Stimulated activated naive CD8-positive, alpha-beta T cell treated with anti-CD3 and anti-CD28 coated beads, Interleukin-15, Interleukin-2, amounts not matched to agents 100 ng/mL and 50 ng/mL, for 24 hours (primary cell): ENCODE data around the gene EXOC4.

Source experiments
- H3K27ac Mint-ChIP-seq: one replicate; pipeline ENCODE4 v1.8.0; 2021; ENCODE audit warnings: mild to moderate bottlenecking, mixed read lengths
- H3K27me3 Mint-ChIP-seq: one replicate; pipeline ENCODE4 v1.8.0; 2021; ENCODE audit warnings: mixed read lengths
- H3K36me3 Mint-ChIP-seq: one replicate; pipeline ENCODE4 v1.8.0; 2021; ENCODE audit warnings: low read depth, mixed read lengths
- H3K4me1 Mint-ChIP-seq: one replicate; pipeline ENCODE4 v1.8.0; 2021; ENCODE audit warnings: low read depth, mixed read lengths
- H3K4me3 Mint-ChIP-seq: one replicate; pipeline ENCODE4 v1.8.0; 2021; ENCODE audit warnings: mild to moderate bottlenecking, mixed read lengths
- H3K9me3 Mint-ChIP-seq: one replicate; pipeline ENCODE4 v1.8.0; 2021; ENCODE audit warnings: mixed read lengths

EXOC4 gene

DNA sequence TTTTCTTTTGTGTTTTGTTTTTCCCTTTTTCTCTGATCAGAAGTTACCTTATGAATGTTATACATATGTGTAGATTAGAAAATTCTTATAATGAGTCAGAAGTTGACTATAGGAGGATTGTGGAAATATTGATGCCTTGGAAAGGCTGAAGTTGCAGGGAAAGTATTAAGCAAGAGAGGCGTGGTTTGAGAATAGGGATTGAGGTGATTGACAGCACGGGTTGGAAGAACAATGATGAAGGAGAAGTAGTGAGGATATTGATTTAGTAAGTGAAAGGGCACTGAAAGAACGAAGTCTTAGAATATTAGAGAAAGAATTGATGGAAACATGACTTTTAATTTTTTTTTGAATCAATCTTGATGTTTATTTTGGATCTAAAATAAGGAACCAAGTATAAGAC, 176.0 kb downstream of the EXOC4 start:
- Mint-ChIP-seq H3K9me3 (no peaks in the 10 kb centered on the region), H3K4me1 (peaks cover 11% of the 10 kb centered on the region), H3K36me3 (peaks cover 25% of the 10 kb centered on the region), H3K27ac (peak overlapping the region; percentile 4), H3K27me3 (no peaks in the 10 kb centered on the region), H3K4me3 (no peak overlapping the region)

DNA sequence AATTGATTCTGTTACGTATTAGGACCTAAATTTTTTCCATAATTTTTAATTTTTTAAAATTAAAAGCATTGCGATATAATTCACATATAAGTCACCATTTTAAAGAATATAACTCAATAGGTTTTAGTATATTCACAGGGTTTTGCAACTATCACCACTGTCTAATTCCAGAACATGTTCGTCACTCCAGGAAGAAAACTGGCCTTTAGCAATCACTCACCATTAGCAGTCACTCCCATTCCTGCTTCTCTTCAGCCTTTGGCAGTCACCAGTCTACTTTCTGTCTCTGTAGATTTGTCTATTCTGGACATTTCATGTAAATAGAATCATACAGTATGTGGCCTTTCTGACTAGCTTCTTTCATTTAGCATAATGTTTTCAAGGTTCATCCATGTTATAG, 176.5 kb downstream of the EXOC4 start:
- H3K36me3 Mint-ChIP-seq = peaks cover 20% of the 10 kb centered on the region
- peaks cover 11% of the 10 kb centered on the region for H3K4me1 Mint-ChIP-seq
- no peaks in the 10 kb centered on the region for H3K27me3 Mint-ChIP-seq
- H3K27ac Mint-ChIP-seq = no peak overlapping the region
- H3K9me3 Mint-ChIP-seq = no peaks in the 10 kb centered on the region
- no peak overlapping the region for H3K4me3 Mint-ChIP-seq

DNA sequence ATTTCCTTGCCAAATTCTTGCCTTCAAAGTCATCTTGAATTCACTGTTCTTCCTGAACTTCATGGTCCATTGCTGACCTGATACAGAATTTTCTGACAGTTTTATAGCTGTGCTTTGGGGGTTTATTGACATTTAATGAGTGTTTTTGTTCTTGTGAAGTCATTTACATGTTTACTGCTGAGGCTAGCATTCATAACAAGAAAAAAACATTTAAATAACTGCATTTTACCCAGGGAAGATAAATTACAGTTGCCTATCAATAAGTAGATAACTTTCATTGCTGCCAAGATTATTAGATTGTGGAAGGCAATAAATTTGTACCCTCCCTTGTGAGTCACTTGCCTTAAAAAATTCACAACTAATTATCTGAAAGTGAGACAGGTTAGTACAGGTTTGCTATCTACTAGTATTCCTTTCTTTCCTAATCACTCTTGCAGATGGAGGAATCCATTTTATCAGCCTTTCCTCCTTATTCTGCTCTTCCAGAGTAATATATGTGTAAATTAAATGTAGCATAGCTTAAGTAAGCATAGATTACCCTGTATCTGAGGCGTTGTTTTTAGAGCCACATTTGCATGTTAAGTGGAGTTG, 178.4 kb downstream of the EXOC4 start:
- no peak overlapping the region for H3K4me3 Mint-ChIP-seq
- no peaks in the 10 kb centered on the region for H3K27me3 Mint-ChIP-seq
- H3K9me3 Mint-ChIP-seq = no peaks in the 10 kb centered on the region
- peaks cover 6% of the 10 kb centered on the region for H3K4me1 Mint-ChIP-seq
- no peak overlapping the region for H3K27ac Mint-ChIP-seq
- peaks cover 5% of the 10 kb centered on the region for H3K36me3 Mint-ChIP-seq

DNA sequence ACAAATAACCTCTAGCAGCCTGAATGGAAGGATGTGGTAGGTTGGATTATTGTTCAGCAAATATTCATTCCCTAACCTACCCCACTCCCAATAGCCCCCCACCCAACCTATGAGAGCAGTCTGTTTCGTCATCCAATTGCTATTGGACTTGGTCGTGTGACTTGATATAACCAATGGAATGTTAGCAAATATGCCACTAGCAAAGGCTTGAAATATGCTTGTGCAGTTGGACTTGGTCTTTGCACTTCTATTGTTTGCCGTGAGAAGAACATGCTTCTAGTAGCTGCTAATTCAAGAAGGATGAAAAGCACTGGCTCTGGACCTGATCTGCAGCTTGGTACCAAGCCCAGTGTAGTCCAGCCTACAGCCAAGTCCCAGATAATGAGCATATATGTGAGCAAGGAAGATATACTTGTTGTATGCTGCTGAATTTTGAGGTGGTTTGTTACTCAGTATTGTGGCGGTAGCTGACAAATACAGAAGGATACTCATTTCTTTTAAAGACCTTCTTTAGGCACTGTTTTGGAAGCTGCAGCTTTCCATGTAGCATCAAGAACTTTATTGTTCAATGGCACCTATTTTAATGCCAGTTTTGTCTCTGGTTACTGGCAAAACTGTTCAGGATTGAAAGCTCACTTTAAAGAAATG, 180.4 kb downstream of the EXOC4 start:
- H3K9me3 Mint-ChIP-seq = no peaks in the 10 kb centered on the region
- no peak overlapping the region for H3K4me3 Mint-ChIP-seq
- H3K36me3 Mint-ChIP-seq = peaks cover 7% of the 10 kb centered on the region
- H3K27me3 Mint-ChIP-seq = no peaks in the 10 kb centered on the region
- no peak overlapping the region for H3K27ac Mint-ChIP-seq
- peaks cover 5% of the 10 kb centered on the region for H3K4me1 Mint-ChIP-seq

GRCh38 chr7:133434246-133434865, 181.5 kb downstream of the EXOC4 start:
- peaks cover 15% of the 10 kb centered on the region for H3K36me3 Mint-ChIP-seq
- no peak overlapping the region for H3K4me3 Mint-ChIP-seq
- no peak overlapping the region for H3K27ac Mint-ChIP-seq
- H3K9me3 Mint-ChIP-seq = no peaks in the 10 kb centered on the region
- H3K27me3 Mint-ChIP-seq = no peaks in the 10 kb centered on the region
- no peaks in the 10 kb centered on the region for H3K4me1 Mint-ChIP-seq

GRCh38 chr7:133436014-133436428, 183.1 kb downstream of the EXOC4 start:
- Mint-ChIP-seq H3K9me3 (no peaks in the 10 kb centered on the region), H3K4me1 (no peaks in the 10 kb centered on the region), H3K27ac (no peak overlapping the region), H3K4me3 (no peak overlapping the region), H3K36me3 (peaks cover 18% of the 10 kb centered on the region), H3K27me3 (no peaks in the 10 kb centered on the region)

DNA sequence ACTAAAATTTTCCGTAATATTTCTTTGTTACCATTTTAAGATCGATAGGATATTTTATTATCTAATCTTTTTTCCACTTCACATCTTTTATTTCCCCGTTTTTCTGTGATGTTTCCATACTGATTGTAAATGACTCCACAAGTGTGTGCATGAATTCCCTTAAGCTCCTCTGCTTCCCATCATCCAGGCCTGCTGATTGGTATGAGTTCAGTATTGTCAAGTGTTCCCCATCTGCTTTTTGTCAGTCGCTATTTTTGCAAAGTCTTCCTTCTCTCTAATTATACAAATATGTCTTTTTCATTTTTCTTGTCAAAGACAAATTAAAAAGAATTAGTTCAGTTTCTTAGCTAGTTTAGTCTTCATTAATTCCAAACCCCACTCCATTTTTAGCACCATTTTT, 184.7 kb downstream of the EXOC4 start:
- Mint-ChIP-seq H3K27ac (no peak overlapping the region), H3K4me1 (no peaks in the 10 kb centered on the region), H3K4me3 (no peak overlapping the region), H3K27me3 (no peaks in the 10 kb centered on the region), H3K9me3 (no peaks in the 10 kb centered on the region), H3K36me3 (peaks cover 18% of the 10 kb centered on the region)

- no peak overlapping the region for H3K4me3 Mint-ChIP-seq
- H3K9me3 Mint-ChIP-seq = no peaks in the 10 kb centered on the region
- no peak overlapping the region for H3K27ac Mint-ChIP-seq
- no peaks in the 10 kb centered on the region for H3K4me1 Mint-ChIP-seq
- no peaks in the 10 kb centered on the region for H3K27me3 Mint-ChIP-seq
- peaks cover 13% of the 10 kb centered on the region for H3K36me3 Mint-ChIP-seq
These were observed 189.9 kb downstream of the EXOC4 start for GRCh38 chr7:133442818-133443217.

DNA sequence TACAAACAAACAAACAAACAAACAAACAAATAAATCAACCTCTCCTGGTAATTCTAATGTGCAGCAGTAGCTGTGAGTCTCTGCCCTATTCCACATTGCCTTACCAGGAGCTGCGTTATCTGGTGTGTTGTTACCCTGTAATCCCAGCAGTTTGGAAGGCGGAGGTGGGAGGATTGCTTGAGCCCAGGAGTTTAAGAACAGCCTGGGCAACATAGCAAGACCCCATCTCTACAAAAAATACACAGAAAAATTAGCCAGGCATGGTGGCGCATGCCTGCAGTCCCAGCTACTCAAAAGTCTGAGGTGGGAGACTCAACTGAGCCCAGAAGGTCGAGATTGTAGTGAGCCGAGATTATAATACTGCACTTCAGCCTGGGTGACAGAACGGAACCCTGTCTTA, 192.7 kb downstream of the EXOC4 start:
- no peak overlapping the region for H3K4me3 Mint-ChIP-seq
- H3K9me3 Mint-ChIP-seq = no peaks in the 10 kb centered on the region
- no peaks in the 10 kb centered on the region for H3K36me3 Mint-ChIP-seq
- H3K27me3 Mint-ChIP-seq = no peaks in the 10 kb centered on the region
- H3K4me1 Mint-ChIP-seq = peaks cover under 1% of the 10 kb centered on the region
- no peak overlapping the region for H3K27ac Mint-ChIP-seq

DNA sequence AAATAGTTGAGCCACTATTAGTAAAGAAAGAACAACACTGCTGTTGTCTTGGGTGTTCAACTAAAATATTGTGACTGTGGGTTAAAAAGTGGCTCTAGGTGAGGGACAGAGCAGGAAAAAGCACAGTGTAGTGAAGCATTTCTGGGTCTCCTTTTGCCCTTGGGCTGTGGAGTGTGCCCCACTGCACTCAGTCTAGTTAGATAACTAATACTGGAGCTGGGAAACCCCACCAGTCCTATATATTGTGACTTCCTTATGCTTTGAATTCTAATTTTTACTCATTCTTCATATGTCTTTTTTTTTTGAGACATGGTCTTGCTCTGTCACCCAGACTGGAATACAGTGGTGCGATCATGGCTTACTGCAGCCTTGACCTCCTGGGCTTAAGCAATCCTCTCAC, 195.1 kb downstream of the EXOC4 start:
- no peak overlapping the region for H3K27ac Mint-ChIP-seq
- H3K27me3 Mint-ChIP-seq = no peaks in the 10 kb centered on the region
- no peaks in the 10 kb centered on the region for H3K9me3 Mint-ChIP-seq
- peaks cover 6% of the 10 kb centered on the region for H3K4me1 Mint-ChIP-seq
- H3K4me3 Mint-ChIP-seq = no peak overlapping the region
- no peaks in the 10 kb centered on the region for H3K36me3 Mint-ChIP-seq

DNA sequence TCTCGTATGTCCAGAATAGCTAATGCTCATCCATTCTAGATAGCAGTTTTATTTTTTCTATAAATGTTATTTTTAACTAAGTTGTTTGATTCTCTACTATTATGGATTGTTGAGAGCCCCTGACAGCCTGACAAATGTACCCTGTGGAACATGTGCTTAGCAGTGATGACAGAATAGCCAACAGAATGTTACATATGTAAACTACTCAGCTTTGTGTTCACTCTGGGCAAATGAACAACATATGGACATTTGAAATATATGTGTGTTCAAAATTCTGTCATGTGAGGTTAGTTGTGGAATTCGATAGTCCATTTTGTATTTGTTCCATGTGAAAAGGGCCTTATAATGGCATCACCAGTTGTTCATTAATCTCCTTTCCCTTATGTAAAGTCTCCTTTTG, 199.7 kb downstream of the EXOC4 start:
- Mint-ChIP-seq H3K27ac (no peak overlapping the region), H3K27me3 (no peaks in the 10 kb centered on the region), H3K9me3 (no peaks in the 10 kb centered on the region), H3K4me3 (no peak overlapping the region), H3K4me1 (peaks cover 6% of the 10 kb centered on the region), H3K36me3 (peaks cover 10% of the 10 kb centered on the region)

GRCh38 chr7:133458688-133459087, 205.8 kb downstream of the EXOC4 start:
- Mint-ChIP-seq H3K9me3 (peaks cover 13% of the 10 kb centered on the region), H3K27me3 (no peaks in the 10 kb centered on the region), H3K4me3 (no peak overlapping the region), H3K36me3 (peaks cover 25% of the 10 kb centered on the region), H3K27ac (no peak overlapping the region), H3K4me1 (peaks cover 10% of the 10 kb centered on the region)

DNA sequence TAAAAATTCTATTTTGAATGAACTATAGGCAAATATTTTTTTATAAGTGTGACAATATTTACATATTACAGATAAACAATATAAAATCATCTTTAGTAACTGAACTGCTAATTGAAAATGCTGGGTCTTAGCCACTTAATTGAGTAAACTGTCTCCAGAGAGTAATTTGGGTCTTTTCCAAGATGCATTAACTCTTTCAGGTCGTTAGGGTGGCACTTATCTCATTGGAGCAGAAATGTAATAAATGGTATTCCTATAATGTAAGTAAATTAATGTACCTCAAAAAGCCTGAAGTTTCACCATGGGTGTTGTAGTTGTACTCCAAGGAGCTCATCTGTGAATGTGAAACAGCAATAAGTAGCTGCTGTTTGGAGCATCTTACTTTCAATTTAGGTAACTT, 208.5 kb downstream of the EXOC4 start:
- Mint-ChIP-seq H3K9me3 (peaks cover 26% of the 10 kb centered on the region), H3K27ac (no peak overlapping the region), H3K36me3 (peaks cover 39% of the 10 kb centered on the region), H3K27me3 (no peaks in the 10 kb centered on the region), H3K4me1 (peaks cover 10% of the 10 kb centered on the region), H3K4me3 (no peak overlapping the region)

- H3K9me3 Mint-ChIP-seq = peaks cover 9% of the 10 kb centered on the region
- H3K27ac Mint-ChIP-seq = no peak overlapping the region
- no peak overlapping the region for H3K4me3 Mint-ChIP-seq
- H3K4me1 Mint-ChIP-seq = peaks cover 15% of the 10 kb centered on the region
- H3K36me3 Mint-ChIP-seq = peaks cover 18% of the 10 kb centered on the region
- H3K27me3 Mint-ChIP-seq = no peaks in the 10 kb centered on the region
These were observed 222.8 kb downstream of the EXOC4 start for GRCh38 chr7:133475655-133476054.

- no peaks in the 10 kb centered on the region for H3K27me3 Mint-ChIP-seq
- H3K4me3 Mint-ChIP-seq = no peak overlapping the region
- peaks cover 34% of the 10 kb centered on the region for H3K4me1 Mint-ChIP-seq
- no peak overlapping the region for H3K27ac Mint-ChIP-seq
- no peaks in the 10 kb centered on the region for H3K9me3 Mint-ChIP-seq
- H3K36me3 Mint-ChIP-seq = peaks cover 32% of the 10 kb centered on the region
These were observed 224.9 kb downstream of the EXOC4 start for GRCh38 chr7:133477791-133478190.
